GM12878 (cell line): ENCODE data around the gene P3H3. TPM values are rescaled to one million over a fixed set of nuclear protein-coding genes. Genes with fewer than 3 reads are reported as not detected.
A peak's percentile ranks its signal among the peaks of the same experiment; 100 is the strongest.

ENCODE experiments used
- ATF7 ChIP-seq: fragments of 450-650 bp; IDR thresholded peaks from 2 replicates; pipeline ENCODE4 v1.6.1; 2016; ENCODE audit warnings: low read depth, mild to moderate bottlenecking
- BACH1 ChIP-seq: fragments of 450-650 bp; IDR thresholded peaks from 2 replicates; pipeline ENCODE4 v1.6.1; 2017; ENCODE audit warnings: mild to moderate bottlenecking, borderline replicate concordance
- CEBPZ ChIP-seq: fragments of 150-350 bp; IDR thresholded peaks from 2 replicates; pipeline ENCODE4 v1.6.1; 2016; ENCODE audit warnings: low read depth, low read length
- CHD2 ChIP-seq: IDR thresholded peaks from 2 replicates; pipeline ENCODE4 v1.6.1; 2011; ENCODE audit warnings: low read depth, low read length, improper control_type of control experiment, borderline replicate concordance
- CHD4 ChIP-seq: fragments of 200-600 bp; sonication (generic); IDR thresholded peaks from 2 replicates; pipeline ENCODE4 v1.6.1; 2016; ENCODE audit warnings: mild to moderate bottlenecking
- CREB1 ChIP-seq: IDR thresholded peaks from 2 replicates; pipeline ENCODE4 v1.6.1; 2012; ENCODE audit warnings: low read depth, mild to moderate bottlenecking, inconsistent platforms
- CREM ChIP-seq: IDR thresholded peaks from 2 replicates; pipeline ENCODE4 v1.6.1; 2014; ENCODE audit warnings: antibody characterized with exemption, low read depth
- ETV6 ChIP-seq, 2 experiments: fragments of 450-650 bp in 1 of 2; IDR thresholded peaks in 1 of 2; conservative IDR thresholded peaks in 1 of 2; 2 replicates each; pipeline ENCODE4 v1.6.1; 2014; ENCODE audit warnings: antibody characterized with exemption in 1 of 2, borderline replicate concordance in 1 of 2, low read depth in 1 of 2, mild to moderate bottlenecking in 1 of 2, moderate library complexity in 1 of 2
- HDAC6 ChIP-seq: fragments of 200-600 bp; sonication (generic); IDR thresholded peaks from one replicate; pipeline ENCODE4 v1.8.0; 2017; ENCODE audit warnings: antibody characterized with exemption; ENCODE audit not compliant: unreplicated experiment
- MEF2B ChIP-seq: fragments of 450-650 bp; IDR thresholded peaks from 2 replicates; pipeline ENCODE4 v1.6.1; 2018; ENCODE audit warnings: mild to moderate bottlenecking, moderate library complexity; ENCODE audit not compliant: partially characterized antibody, poor library complexity, severe bottlenecking
- MXI1 ChIP-seq: fragments of 150-350 bp; IDR thresholded peaks from 2 replicates; pipeline ENCODE4 v1.6.1; 2011; ENCODE audit warnings: low read depth, mild to moderate bottlenecking, inconsistent platforms, low read length, improper control_type of control experiment
- NFIC ChIP-seq: IDR thresholded peaks from 2 replicates; pipeline ENCODE4 v1.6.1; 2012; ENCODE audit warnings: low read depth, mild to moderate bottlenecking, inconsistent platforms, low read length, moderate library complexity
- NFXL1 ChIP-seq: fragments of 450-650 bp; IDR thresholded peaks from 2 replicates; pipeline ENCODE4 v1.6.1; 2017; ENCODE audit warnings: antibody characterized with exemption, mild to moderate bottlenecking, borderline replicate concordance
- RAD51 ChIP-seq: fragments of 450-650 bp; IDR thresholded peaks from 2 replicates; pipeline ENCODE4 v1.6.1; 2016; ENCODE audit warnings: moderate library complexity, mild to moderate bottlenecking, inconsistent platforms
- RCOR1 ChIP-seq: conservative IDR thresholded peaks from 2 replicates; pipeline ENCODE4 v1.6.1; 2012; ENCODE audit warnings: low read depth, low read length, improper control_type of control experiment
- SREBF2 ChIP-seq: IDR thresholded peaks from 2 replicates; pipeline ENCODE4 v1.6.1; 2012; ENCODE audit warnings: mild to moderate bottlenecking, low read length
- SUPT20H ChIP-seq: IDR thresholded peaks from 2 replicates; pipeline ENCODE4 v1.6.1; 2011; ENCODE audit warnings: low read depth, mild to moderate bottlenecking, low read length, moderate library complexity, borderline replicate concordance; ENCODE audit not compliant: control insufficient read depth
- ZNF687 ChIP-seq: fragments of 450-650 bp; IDR thresholded peaks from 2 replicates; pipeline ENCODE4 v1.6.1; 2017; ENCODE audit warnings: mild to moderate bottlenecking, moderate library complexity
- polyA plus RNA-seq, 11 experiments: library from polyadenylated mRNA; depleted of rRNA in 4 of 11; unstranded in 6 of 11; stranded (reverse) in 5 of 11; fragments of >200 nt; fragmentation: Nextera tagmentation in 4 of 11; fragmentation: Illumina TruSeq in 1 of 11; extraction: Ambion mirVana in 4 of 11; extraction: Trizol in 1 of 11; gene quantifications; 1 replicate in 1 of 11; 2 replicates in 10 of 11; pipeline versions ENCODE4 v1.2.1 to v1.2.3, GENCODE V29; 2011 to 2016; ENCODE audit warnings: inconsistent platforms in 2 of 11, missing spikeins in 2 of 11, low read depth in 1 of 11
- total RNA-seq, 4 experiments: library from RNA; depleted of rRNA in 3 of 4; stranded (reverse); fragments of >200 nt in 3 of 4; fragmentation: Illumina TruSeq in 1 of 4; extraction: Trizol in 1 of 4; gene quantifications; 2 replicates each; pipeline versions ENCODE4 v1.2.1 to v1.2.3, GENCODE V29; 2013 to 2021
- TF ChIP-seq, protein P1 (sequence below): fragments of 450-650 bp; IDR thresholded peaks from 2 replicates; pipeline ENCODE4 v1.6.1; 2018; ENCODE audit warnings: mild to moderate bottlenecking, low read depth, moderate library complexity; ENCODE audit not compliant: partially characterized antibody

Gene P3H3
- total and polyA plus RNA-seq, 10 of the 15 experiments (the other 5 are each of a cell fraction or from before 2014, with no cell fraction given) = 0.03 to 0.21 (median 0.05) TPM; not detected in 7

DNA sequence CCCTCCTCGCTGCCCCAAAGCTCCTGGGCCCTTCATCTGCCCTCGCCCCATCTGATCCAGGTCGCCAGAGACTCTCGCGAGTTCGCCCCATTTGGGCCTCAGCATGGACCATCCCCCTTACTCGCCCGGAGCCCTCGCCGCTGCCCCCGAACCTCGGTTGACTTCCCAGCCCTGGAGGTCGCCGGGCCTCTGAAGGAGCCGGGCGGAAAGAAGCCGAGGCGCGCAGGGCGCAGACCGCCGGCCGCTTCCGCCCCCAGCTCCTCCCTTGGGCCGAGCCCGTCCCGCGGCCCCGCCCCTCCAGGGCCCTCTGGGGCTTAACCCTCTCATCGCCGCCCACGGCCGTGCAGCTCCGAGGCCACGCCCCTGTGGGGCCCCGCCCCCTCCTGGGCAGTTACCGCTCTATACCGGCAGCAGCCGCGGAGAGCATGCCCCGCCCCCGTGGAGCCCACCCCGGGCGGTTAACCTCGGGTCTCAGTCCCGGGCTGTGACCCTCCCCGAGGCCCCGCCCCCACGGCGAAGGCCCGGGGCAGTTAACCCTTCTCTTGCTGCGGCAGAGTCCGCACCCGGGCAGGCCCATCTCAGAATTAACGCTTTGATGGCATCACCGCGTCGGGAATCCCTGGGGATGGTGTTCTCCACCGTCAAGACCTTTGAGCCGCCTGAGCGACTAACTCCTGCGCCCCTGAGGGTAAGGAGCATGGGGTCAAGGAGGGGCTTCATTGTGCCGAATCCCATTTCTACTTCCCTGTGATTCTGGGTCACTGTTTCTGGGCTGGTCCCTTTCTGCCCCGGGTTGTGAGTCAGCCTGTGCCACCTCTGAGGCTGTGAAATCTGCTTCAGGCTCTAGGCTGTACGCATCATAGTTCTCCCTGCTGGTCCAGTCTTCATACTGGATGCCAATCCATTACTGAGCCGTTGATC is 45.1 kb downstream of the P3H3 start, which contains the start of gene SPSB2 (continued):
- TF ChIP-seq, protein P1, sequence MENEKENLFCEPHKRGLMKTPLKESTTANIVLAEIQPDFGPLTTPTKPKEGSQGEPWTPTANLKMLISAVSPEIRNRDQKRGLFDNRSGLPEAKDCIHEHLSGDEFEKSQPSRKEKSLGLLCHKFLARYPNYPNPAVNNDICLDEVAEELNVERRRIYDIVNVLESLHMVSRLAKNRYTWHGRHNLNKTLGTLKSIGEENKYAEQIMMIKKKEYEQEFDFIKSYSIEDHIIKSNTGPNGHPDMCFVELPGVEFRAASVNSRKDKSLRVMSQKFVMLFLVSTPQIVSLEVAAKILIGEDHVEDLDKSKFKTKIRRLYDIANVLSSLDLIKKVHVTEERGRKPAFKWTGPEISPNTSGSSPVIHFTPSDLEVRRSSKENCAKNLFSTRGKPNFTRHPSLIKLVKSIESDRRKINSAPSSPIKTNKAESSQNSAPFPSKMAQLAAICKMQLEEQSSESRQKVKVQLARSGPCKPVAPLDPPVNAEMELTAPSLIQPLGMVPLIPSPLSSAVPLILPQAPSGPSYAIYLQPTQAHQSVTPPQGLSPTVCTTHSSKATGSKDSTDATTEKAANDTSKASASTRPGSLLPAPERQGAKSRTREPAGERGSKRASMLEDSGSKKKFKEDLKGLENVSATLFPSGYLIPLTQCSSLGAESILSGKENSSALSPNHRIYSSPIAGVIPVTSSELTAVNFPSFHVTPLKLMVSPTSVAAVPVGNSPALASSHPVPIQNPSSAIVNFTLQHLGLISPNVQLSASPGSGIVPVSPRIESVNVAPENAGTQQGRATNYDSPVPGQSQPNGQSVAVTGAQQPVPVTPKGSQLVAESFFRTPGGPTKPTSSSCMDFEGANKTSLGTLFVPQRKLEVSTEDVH = no peak
- TF ChIP-seq MEF2B (peak; percentile 78), RCOR1 (no peak), RAD51 (no peak), CREB1 (no peak), BACH1 (peak; percentile 48), CREM (no peak), NFXL1 (no peak), NFIC (no peak), CEBPZ (no peak), ZNF687 (no peak), MXI1 (peak; percentile 55; the same call in 1 of the 2 replicates), CHD4 (no peak), ETV6 (conservative IDR thresholded peaks at IDR 0.05 in 1 of 2, IDR thresholded peaks at IDR 0.05 in 1 of 2; ENCODE audit: borderline replicate concordance in 1 of 2, low read depth in 1 of 2) (no peak), HDAC6 (peak; percentile 42), SUPT20H (no peak), ATF7 (no peak), SREBF2 (no peak), CHD2 (no peak)
